GM13977 (cell line): ENCODE results near the gene SUSD1.

ENCODE experiments used
- DNase-seq: peaks from one replicate; pipeline ENCODE4 v3.0.0; 2012; ENCODE audit warnings: low spot score
- in situ Hi-C: fragments of 300-500 bp; cut with MboI; formaldehyde crosslinking; loops from one replicate; pipeline ENCODE4 v1.12.0; 2022; ENCODE audit warnings: low sequenced_read_pairs, low pct_unique_long_range_greater_than_20kb, mixed read lengths, inconsistent platforms; ENCODE audit not compliant: unreplicated experiment
- TF ChIP-seq, protein P1 (sequence below): IDR thresholded peaks from 2 replicates; pipeline ENCODE4 v1.5.1; 2012; ENCODE audit warnings: mild to moderate bottlenecking, control low read depth; ENCODE audit not compliant: insufficient read depth; ENCODE audit errors: extremely low read depth, missing control alignments

SUSD1 gene

DNA sequence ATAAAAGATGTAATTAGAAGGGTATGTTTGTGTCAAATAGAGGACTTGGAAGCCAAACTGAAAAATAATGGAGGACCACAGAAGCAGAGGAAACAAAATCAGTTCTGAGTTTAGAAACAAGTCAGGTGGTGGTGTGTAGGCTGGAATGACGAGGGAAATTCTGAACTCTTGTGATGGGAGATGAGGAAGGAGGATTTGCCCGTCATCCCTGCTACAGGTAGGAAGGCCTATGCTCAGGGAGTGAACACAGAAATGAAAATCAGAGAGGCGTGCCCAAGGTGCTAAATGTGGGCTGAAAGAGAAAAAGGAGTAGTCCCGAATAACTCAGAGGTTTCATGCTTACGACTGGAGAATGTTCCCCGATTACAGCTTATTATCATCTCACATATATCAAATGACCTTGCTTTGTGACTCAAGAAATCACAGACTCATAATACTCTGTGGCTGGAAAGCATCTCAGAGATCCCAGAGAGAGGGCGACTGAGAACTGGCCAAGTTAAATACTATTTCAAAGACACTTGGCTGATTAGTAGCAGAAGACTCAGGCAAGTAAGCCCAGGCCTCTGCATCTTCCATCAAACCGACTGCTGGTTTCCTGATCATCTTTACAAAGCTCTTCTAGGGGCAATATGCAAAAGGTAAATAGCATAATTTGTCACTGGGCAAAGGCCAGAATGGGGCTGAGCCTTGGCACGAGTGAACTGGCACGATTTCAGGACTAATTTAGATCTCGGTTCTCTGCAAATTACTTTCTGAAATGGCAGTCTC is 126.0 kb downstream of the SUSD1 start:
- in situ Hi-C loops: no loop called here
- TF ChIP-seq, protein P1, sequence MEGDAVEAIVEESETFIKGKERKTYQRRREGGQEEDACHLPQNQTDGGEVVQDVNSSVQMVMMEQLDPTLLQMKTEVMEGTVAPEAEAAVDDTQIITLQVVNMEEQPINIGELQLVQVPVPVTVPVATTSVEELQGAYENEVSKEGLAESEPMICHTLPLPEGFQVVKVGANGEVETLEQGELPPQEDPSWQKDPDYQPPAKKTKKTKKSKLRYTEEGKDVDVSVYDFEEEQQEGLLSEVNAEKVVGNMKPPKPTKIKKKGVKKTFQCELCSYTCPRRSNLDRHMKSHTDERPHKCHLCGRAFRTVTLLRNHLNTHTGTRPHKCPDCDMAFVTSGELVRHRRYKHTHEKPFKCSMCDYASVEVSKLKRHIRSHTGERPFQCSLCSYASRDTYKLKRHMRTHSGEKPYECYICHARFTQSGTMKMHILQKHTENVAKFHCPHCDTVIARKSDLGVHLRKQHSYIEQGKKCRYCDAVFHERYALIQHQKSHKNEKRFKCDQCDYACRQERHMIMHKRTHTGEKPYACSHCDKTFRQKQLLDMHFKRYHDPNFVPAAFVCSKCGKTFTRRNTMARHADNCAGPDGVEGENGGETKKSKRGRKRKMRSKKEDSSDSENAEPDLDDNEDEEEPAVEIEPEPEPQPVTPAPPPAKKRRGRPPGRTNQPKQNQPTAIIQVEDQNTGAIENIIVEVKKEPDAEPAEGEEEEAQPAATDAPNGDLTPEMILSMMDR: no peak
- DNase-seq: no peak

DNA sequence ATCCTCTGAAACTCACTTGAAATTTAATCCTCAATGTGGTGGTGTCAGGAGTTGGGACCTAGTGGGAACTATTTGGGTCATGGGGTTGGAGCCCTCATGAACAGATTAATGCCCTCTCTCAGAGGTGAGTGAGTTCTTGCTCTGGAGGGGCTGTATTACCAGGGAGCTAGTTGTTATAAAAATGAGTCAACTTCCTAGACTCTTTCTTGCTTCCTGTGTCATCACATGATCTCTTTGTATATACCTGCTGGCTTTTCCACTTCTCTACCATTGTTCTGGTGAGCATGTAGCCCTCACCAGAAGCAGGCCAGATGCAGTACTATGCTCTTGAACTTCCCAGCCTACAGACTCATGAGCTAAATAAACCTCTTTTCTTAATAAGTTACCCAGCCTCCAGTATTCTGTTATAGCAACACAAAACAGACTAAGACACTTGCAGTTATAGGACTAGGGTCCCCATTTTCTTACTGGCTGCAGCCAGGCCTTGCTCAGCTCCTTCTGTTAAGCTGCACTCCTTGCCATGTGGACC is 127.5 kb downstream of the SUSD1 start:
- TF ChIP-seq, protein P1: no peak
- in situ Hi-C loops: no loop called here
- DNase-seq: no peak

DNA sequence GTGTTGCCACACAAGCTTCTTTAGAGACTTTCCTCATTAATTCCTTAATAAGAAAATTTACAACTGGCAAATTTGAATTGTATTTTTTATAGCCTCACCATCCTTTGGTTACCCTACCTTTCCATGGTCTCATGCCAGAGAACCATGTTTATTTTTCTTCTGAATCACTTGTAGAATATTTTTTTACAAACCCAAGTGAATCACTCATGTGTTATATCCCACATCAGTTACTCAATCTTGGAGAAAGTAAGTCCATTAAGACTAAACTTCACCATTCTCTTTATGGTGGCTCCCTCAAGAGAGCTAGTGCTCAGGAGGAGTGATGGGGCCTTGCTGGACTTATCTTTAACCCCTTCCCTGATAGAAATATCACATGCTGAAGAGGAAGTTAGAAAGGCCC is 128.9 kb downstream of the SUSD1 start:
- DNase-seq: no peak
- TF ChIP-seq, protein P1: no peak

GRCh38 chr9:112044881-112045280 is 130.2 kb downstream of the SUSD1 start:
- no peak for DNase-seq
- in situ Hi-C loops: no loop called here
- TF ChIP-seq, protein P1: no peak

More for the DNA sequence above, 128.9 kb downstream of the SUSD1 start:
- in situ Hi-C loops: no loop called here

- in situ Hi-C loops: no loop called here
- TF ChIP-seq, protein P1: no peak
- no peak for DNase-seq
Observed at GRCh38 chr9:112044186-112044585, 130.9 kb downstream of the SUSD1 start.

- DNase-seq: no peak
- in situ Hi-C loops: no loop called here
- TF ChIP-seq, protein P1: no peak
Observed at GRCh38 chr9:112043423-112043822, 131.7 kb downstream of the SUSD1 start.
